ENCODE results near the gene GMNN. TPM values are rescaled to one million over a fixed set of nuclear protein-coding genes. Genes with fewer than 3 reads are reported as not detected.

GMNN gene
- total and polyA plus RNA-seq, 2 donors (not counting 1 experiment from before 2014, with no cell fraction given), result 3.8 to 7.3 TPM

GRCh38 chr6:24824142-24824938 is 49.6 kb downstream of the GMNN start:
- Mint-ChIP-seq H3K27me3 (no peaks in the 10 kb centered on the region), H3K4me1 (peaks cover 2% of the 10 kb centered on the region), H3K9me3 (ENCODE audit: insufficient read depth) (no peaks in the 10 kb centered on the region), H3K4me3 (no peak overlapping the region), H3K27ac (peak overlapping the region; percentile 13)
- Histone ChIP-seq H3K4me3 (ENCODE audit: control extremely low read depth in 1 of 5, extremely low read depth in 1 of 5, insufficient read depth in 1 of 5, low read depth in 2 of 5, low read length in 4 of 5) (no peak overlapping the region), H3K9ac (ENCODE audit: low read length) (no peak overlapping the region), H3K27me3 (replicated peaks in 1 of 4; ENCODE audit: control extremely low read depth in 1 of 4, control insufficient read depth in 3 of 4, insufficient read depth in 4 of 4, low read length in 3 of 4) (no peaks in the 10 kb centered on the region), H3K9me3 (ENCODE audit: control extremely low read depth in 1 of 3, control insufficient read depth in 2 of 3, insufficient read depth in 1 of 3, low read length in 2 of 3) (no peaks in the 10 kb centered on the region), H2AFZ (ENCODE audit: insufficient read depth, low read depth, low read length, poor library complexity, severe bottlenecking) (no peak overlapping the region), H3K79me2 (ENCODE audit: control insufficient read depth, insufficient read depth, low read length) (peaks cover 16% of the 10 kb centered on the region), H3K4me1 (ENCODE audit: control insufficient read depth in 2 of 2, insufficient read depth in 2 of 2, low read length in 2 of 2) (no peaks in the 10 kb centered on the region), H4K20me1 (ENCODE audit: control insufficient read depth, insufficient read depth, low read length, poor library complexity, severe bottlenecking) (peaks cover 74% of the 10 kb centered on the region), H3K4me2 (replicated peaks; ENCODE audit: low read depth, low read length, poor library complexity, severe bottlenecking) (no peak overlapping the region), H3K36me3 (replicated peaks in 1 of 2; ENCODE audit: control extremely low read depth in 1 of 2, control insufficient read depth in 1 of 2, extremely low read depth in 1 of 2, insufficient read depth in 2 of 2, low read length in 1 of 2) (peaks cover 10 to 97% of the 10 kb centered on the region in 2 experiments), H3K27ac (ENCODE audit: low read length in 2 of 2) (peak overlapping the region in 1 of 2 donors; percentile 52)
- CTCF ChIA-PET, result interaction anchor here (1.3 kb wide), 1 partner anchor 16 kb away, joined by 3 read pairs; no protein-coding TSS in a partner anchor
- DNase-seq, result no peak
- TF ChIP-seq, protein P1, sequence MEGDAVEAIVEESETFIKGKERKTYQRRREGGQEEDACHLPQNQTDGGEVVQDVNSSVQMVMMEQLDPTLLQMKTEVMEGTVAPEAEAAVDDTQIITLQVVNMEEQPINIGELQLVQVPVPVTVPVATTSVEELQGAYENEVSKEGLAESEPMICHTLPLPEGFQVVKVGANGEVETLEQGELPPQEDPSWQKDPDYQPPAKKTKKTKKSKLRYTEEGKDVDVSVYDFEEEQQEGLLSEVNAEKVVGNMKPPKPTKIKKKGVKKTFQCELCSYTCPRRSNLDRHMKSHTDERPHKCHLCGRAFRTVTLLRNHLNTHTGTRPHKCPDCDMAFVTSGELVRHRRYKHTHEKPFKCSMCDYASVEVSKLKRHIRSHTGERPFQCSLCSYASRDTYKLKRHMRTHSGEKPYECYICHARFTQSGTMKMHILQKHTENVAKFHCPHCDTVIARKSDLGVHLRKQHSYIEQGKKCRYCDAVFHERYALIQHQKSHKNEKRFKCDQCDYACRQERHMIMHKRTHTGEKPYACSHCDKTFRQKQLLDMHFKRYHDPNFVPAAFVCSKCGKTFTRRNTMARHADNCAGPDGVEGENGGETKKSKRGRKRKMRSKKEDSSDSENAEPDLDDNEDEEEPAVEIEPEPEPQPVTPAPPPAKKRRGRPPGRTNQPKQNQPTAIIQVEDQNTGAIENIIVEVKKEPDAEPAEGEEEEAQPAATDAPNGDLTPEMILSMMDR (IDR thresholded peaks at IDR 0.05), result no peak
- TF ChIP-seq EZH2 (IDR thresholded peaks at IDR 0.05; ENCODE audit: borderline replicate concordance, insufficient read depth, low read depth, low read length, poor library complexity, severe bottlenecking), result no peak
- 100% methylated on average over 1 of the region's 6 CpGs for WGBS (ENCODE audit: insufficient coverage)
- ATAC-seq (ENCODE audit: low read depth), result no peak
- intact Hi-C loops (cut with micrococcal nuclease), result no loop called here
- POLR2A ChIA-PET, result no interaction called here

- H3K4me1 ChIP-seq (ENCODE audit: control insufficient read depth in 2 of 2, insufficient read depth in 2 of 2, low read length in 2 of 2), result no peaks in the 10 kb centered on the region
- peaks cover 16% of the 10 kb centered on the region for H3K79me2 ChIP-seq (ENCODE audit: control insufficient read depth, insufficient read depth, low read length)
- peak overlapping the region; percentile 50 for H3K27ac Mint-ChIP-seq
- no peak overlapping the region for H3K4me3 Mint-ChIP-seq
- intact Hi-C loops (cut with micrococcal nuclease), result no loop called here
- no peak for TF ChIP-seq EZH2 (IDR thresholded peaks at IDR 0.05; ENCODE audit: borderline replicate concordance, insufficient read depth, low read depth, low read length, poor library complexity, severe bottlenecking)
- H3K27me3 Mint-ChIP-seq, result no peaks in the 10 kb centered on the region
- H3K9ac ChIP-seq (ENCODE audit: low read length), result no peak overlapping the region
- peaks cover 80% of the 10 kb centered on the region for H4K20me1 ChIP-seq (ENCODE audit: control insufficient read depth, insufficient read depth, low read length, poor library complexity, severe bottlenecking)
- H3K27ac ChIP-seq (ENCODE audit: low read length in 2 of 2), result peak overlapping the region in 1 of 2 donors; percentile 52
- WGBS (ENCODE audit: insufficient coverage), result 94% methylated on average over 2 of the region's 2 CpGs
- ChIA-PET CTCF (no interaction called here), POLR2A (no interaction called here)
- no peaks in the 10 kb centered on the region for H3K9me3 Mint-ChIP-seq (ENCODE audit: insufficient read depth)
- ATAC-seq (ENCODE audit: low read depth), result no peak
- DNase-seq, result no peak
- H3K9me3 ChIP-seq (ENCODE audit: control extremely low read depth in 1 of 3, control insufficient read depth in 2 of 3, insufficient read depth in 1 of 3, low read length in 2 of 3), result no peaks in the 10 kb centered on the region
- H3K4me3 ChIP-seq (ENCODE audit: control extremely low read depth in 1 of 5, extremely low read depth in 1 of 5, insufficient read depth in 1 of 5, low read depth in 2 of 5, low read length in 4 of 5), result no peak overlapping the region
- no peak overlapping the region for H3K4me2 ChIP-seq (replicated peaks; ENCODE audit: low read depth, low read length, poor library complexity, severe bottlenecking)
- H3K36me3 ChIP-seq (replicated peaks in 1 of 2; ENCODE audit: control extremely low read depth in 1 of 2, control insufficient read depth in 1 of 2, extremely low read depth in 1 of 2, insufficient read depth in 2 of 2, low read length in 1 of 2), result peaks cover 10 to 97% of the 10 kb centered on the region in 2 experiments
- H3K4me1 Mint-ChIP-seq, result peaks cover 2% of the 10 kb centered on the region
- no peak overlapping the region for H2AFZ ChIP-seq (ENCODE audit: insufficient read depth, low read depth, low read length, poor library complexity, severe bottlenecking)
- H3K27me3 ChIP-seq (replicated peaks in 1 of 4; ENCODE audit: control extremely low read depth in 1 of 4, control insufficient read depth in 3 of 4, insufficient read depth in 4 of 4, low read length in 3 of 4), result no peaks in the 10 kb centered on the region
Measured at GRCh38 chr6:24825130-24825630, 50.4 kb downstream of the GMNN start.
